Measurements from ENCODE around the gene ZNF317. TPM values are rescaled to one million over a fixed set of nuclear protein-coding genes. Genes with fewer than 3 reads are reported as not detected.
"Not testable (repeated sequence)": the region's sequence is repeated elsewhere in the genome, so short reads cannot be mapped to it uniquely, and the experiment has no call there.

ZNF317 gene
- total and polyA plus RNA-seq, 2 of the 4 experiments (the other 2 are of a cell fraction) = 13.0 to 17.6 TPM

DNA sequence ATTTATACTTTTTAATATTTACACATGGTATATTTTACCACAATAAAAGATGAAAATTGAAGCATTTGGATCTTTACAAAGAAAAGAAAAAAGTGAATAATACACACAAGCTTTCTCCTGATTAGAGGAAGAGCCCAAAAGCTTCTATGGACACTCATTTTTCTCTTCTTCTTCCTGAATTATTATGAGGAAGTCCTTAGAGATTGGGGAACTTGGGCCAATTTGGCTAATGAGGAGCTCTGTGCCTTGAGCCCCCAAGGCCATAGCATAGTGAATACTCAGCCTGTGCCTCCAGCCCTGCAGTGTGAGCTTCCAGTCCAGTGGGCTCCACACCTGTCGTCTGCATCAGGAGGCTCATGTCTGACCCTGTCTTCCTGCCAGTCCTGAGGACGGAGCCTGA is 57.8 kb downstream of the ZNF317 start:
- no CpG with 5 or more reads among the region's 2 CpGs for WGBS, 2 experiments (ENCODE audit: extremely low coverage in 2 of 2, insufficient read length in 1 of 2)

More for the DNA sequence above, 57.8 kb downstream of the ZNF317 start:
- intact Hi-C loops (cut with micrococcal nuclease); in situ Hi-C loops (cut with MboI; ENCODE audit: low sequenced_read_pairs); H4K20me1 ChIP-seq (ENCODE audit: insufficient read depth, low read length); H2AK5ac ChIP-seq (ENCODE audit: low read depth, low read length); H3K4me1 ChIP-seq (ENCODE audit: control insufficient read depth, insufficient read depth, low read length); H3K9me3 ChIP-seq (ENCODE audit: control insufficient read depth, insufficient read depth, low read length); H3K4me3 ChIP-seq (ENCODE audit: insufficient read depth, low read depth, low read length); POLR2A ChIA-PET (ENCODE audit: unreplicated experiment); H3K23ac ChIP-seq (ENCODE audit: low read depth, low read length); dilution Hi-C loops (cut with HindIII; ENCODE audit: low sequenced_read_pairs, unreplicated experiment); H2BK5ac ChIP-seq (ENCODE audit: low read depth, low read length, poor library complexity, severe bottlenecking); H3K9me1 ChIP-seq (ENCODE audit: insufficient read depth, low read length); H3K27me3 ChIP-seq (ENCODE audit: control insufficient read depth, insufficient read depth, low read length); H3K9ac ChIP-seq (ENCODE audit: low read depth, low read length); CTCF ChIA-PET; H3K36me3 ChIP-seq (ENCODE audit: control insufficient read depth, insufficient read depth, low read length); H3K4me2 ChIP-seq (ENCODE audit: low read depth, low read length); H4K8ac ChIP-seq (ENCODE audit: low read depth in 2 of 2, low read length in 2 of 2); H3K18ac ChIP-seq (ENCODE audit: low read depth, low read length); ATAC-seq (ENCODE audit: low read depth); H2AFZ ChIP-seq (replicated peaks; ENCODE audit: low read length, poor library complexity); BruUV-seq (replicated peaks); H2BK20ac ChIP-seq (ENCODE audit: low read depth, low read length); H2BK120ac ChIP-seq (ENCODE audit: low read depth, low read length); H3K56ac ChIP-seq (ENCODE audit: extremely low read depth, insufficient read depth, low read length); H3K14ac ChIP-seq (replicated peaks; ENCODE audit: low read depth, low read length); DNase-seq; H4K91ac ChIP-seq (ENCODE audit: insufficient read depth, low read depth, low read length); H2BK15ac ChIP-seq (ENCODE audit: low read depth, low read length); H3K4ac ChIP-seq (ENCODE audit: low read depth, low read length); H3K79me1 ChIP-seq (ENCODE audit: low read depth in 1 of 2, low read length in 2 of 2); H2AK9ac ChIP-seq (replicated peaks; ENCODE audit: low read depth, low read length, poor library complexity); H4K5ac ChIP-seq (ENCODE audit: low read depth, low read length); H3K27ac ChIP-seq (ENCODE audit: insufficient read depth, low read length): not testable (repeated sequence)
